Measurements from ENCODE around the gene BIRC5.

- TF ChIP-seq CTCF (IDR thresholded peaks at IDR 0.05) (no peak), POLR2A (IDR thresholded peaks at IDR 0.05) (no peak), POLR2AphosphoS5 (IDR thresholded peaks at IDR 0.05) (peak in 1 of 3 donors; percentile 30), EP300 (IDR thresholded peaks at IDR 0.05) (no peak)
These were observed 34.2 kb downstream of the BIRC5 start for GRCh38 chr17:78248051-78248914.

Data from stomach (tissue), 4 donors.